GM12891 (cell line): ENCODE data around the gene VWA2.

Experiments used
- POU2F2 ChIP-seq: IDR thresholded peaks from 2 replicates; pipeline ENCODE4 v1.6.1; 2011; ENCODE audit warnings: low read depth, mild to moderate bottlenecking, control low read depth, low read length, moderate library complexity
- TAF1 ChIP-seq: IDR thresholded peaks from 2 replicates; pipeline ENCODE4 v1.6.1; 2011; ENCODE audit warnings: low read depth, low read length, control low read depth

GRCh38 chr10:114250716-114251115, 11.7 kb downstream of the VWA2 start:
- TF ChIP-seq TAF1 (no peak), POU2F2 (no peak)
